Measurements from ENCODE around the gene DLEC1. TPM values are rescaled to one million over a fixed set of nuclear protein-coding genes. Genes with fewer than 3 reads are reported as not detected.
"Not testable (repeated sequence)": the region's sequence is repeated elsewhere in the genome, so short reads cannot be mapped to it uniquely, and the experiment has no call there.

Gene DLEC1
- polyA plus RNA-seq, 4 donors = 0.54 to 1.4 (median 0.85) TPM

DNA sequence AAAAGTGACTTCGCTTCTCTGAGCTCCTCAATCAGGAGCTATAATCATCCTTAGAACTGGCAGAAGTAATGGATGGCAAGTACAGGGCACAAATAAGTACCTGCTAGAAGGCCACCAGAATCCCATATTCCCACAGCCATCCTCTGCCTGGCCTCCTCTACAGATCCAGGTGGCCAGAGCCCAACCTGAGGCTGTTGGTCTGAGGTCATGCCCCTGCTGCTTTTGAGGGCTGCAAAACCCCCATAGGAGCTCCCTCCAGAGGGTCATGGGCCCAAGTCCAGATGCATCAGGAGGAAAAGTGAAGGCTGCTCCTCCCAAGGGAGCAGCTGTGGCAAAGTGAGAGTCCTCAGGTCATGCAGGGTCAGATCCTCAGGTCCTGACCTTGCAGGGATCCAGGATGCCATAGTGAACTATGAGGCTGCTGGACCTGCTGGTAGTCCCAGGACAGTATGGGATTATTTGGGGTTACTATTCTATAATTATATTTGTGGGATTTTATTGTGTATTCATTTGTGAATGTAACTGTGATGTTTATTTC lies 6.6 kb upstream of the DLEC1 start:
- DNase-seq (ENCODE audit: low read depth in 4 of 4, low spot score in 3 of 4) = no peak

- not testable (repeated sequence) for DNase-seq (ENCODE audit: low read depth in 4 of 4, low spot score in 3 of 4)
Measured at GRCh38 chr3:38033586-38033985, 5.4 kb upstream of the DLEC1 start.

DNA sequence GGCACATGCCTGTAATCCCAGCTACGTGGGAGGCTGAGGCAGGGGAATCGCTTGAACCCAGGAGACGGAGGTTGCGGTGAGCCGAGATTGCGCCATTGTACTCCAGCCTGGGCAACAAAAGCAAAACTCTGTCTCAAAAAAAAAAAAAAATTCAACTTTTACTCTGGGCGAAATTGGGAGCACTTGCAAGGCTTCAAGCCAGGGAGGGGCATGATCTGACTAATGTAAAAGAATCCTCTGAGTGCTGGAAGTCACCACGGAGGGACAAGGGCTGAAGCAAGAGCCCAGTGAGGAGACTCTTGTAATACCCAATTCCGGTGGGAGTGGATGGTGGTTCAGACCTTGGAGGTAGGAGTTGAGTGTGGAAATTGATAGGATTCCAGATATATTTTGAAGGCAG lies 4.7 kb upstream of the DLEC1 start:
- DNase-seq (ENCODE audit: low read depth in 4 of 4, low spot score in 3 of 4) = not testable (repeated sequence)

DNA sequence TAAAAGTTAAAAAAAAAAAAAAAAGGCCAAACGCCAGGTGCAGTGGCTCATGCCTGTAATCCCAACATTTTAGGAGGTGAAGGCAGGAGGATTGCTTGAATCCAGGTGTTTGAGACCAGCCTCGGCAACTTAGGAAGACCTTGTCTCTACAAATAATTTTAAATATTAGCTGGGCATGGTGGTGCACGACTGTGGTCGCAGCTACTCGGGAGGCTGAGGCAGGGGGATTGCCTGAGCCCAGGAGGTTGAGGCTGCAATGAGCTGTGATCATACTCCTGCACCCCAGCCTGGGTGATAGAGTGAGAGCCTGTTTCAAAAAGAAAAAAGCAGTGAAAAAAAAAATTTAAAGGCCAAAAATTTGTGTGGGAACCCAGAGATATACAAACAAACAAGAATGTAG lies 2.7 kb upstream of the DLEC1 start:
- DNase-seq (ENCODE audit: low read depth in 4 of 4, low spot score in 3 of 4) = no peak

- DNase-seq (ENCODE audit: low read depth in 4 of 4, low spot score in 3 of 4) = no peak
Measured at GRCh38 chr3:38036906-38037305, 2.1 kb upstream of the DLEC1 start.

GRCh38 chr3:38038447-38038911 lies 529 bp upstream of the DLEC1 start:
- no peak for DNase-seq (ENCODE audit: low read depth in 4 of 4, low spot score in 3 of 4)

GRCh38 chr3:38039899-38040261 lies 872 bp downstream of the DLEC1 start:
- no peak for DNase-seq (ENCODE audit: low read depth in 4 of 4, low spot score in 3 of 4)

DNA sequence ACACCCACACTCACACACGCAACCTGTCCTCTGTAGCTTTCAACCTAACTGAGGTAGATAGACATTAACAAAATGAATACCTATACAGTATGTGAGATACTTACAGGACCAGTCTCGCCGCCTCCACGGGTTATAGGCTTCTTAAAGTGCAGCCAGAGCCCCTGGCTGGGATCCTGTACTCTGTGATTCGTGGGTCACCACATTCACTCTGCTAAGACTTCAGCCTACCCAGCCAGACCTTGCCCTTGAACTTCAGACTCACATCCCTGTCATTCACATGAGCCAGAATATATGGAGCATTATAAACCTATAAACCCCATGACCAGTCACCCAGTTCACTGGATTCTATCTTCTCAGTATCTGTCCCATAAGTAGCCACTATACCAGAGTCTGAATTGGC lies 1.4 kb downstream of the DLEC1 start:
- no peak for DNase-seq (ENCODE audit: low read depth in 4 of 4, low spot score in 3 of 4)

- no peak for DNase-seq (ENCODE audit: low read depth in 4 of 4, low spot score in 3 of 4)
Measured at GRCh38 chr3:38043486-38043885, 4.5 kb downstream of the DLEC1 start.

DNA sequence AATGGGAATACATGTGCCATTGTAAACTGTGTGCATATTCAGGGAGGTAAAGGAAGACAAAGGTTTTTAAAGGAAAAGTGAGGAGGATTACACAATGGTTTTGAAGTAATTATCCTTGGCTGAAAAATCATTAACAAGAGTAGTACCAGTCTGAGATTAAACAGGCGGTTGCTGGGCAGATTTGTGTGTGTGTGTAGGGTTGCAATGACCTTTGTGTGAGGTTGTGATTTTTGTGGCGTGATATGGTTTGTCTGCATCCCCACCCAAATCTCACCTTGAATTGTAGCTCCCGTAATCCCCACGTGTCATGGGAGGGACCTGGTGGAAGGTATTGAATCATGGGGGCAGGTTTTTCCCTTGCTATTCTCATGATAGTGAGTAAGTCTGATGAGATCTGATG lies 7.0 kb downstream of the DLEC1 start:
- no peak for DNase-seq (ENCODE audit: low read depth in 4 of 4, low spot score in 3 of 4)

DNA sequence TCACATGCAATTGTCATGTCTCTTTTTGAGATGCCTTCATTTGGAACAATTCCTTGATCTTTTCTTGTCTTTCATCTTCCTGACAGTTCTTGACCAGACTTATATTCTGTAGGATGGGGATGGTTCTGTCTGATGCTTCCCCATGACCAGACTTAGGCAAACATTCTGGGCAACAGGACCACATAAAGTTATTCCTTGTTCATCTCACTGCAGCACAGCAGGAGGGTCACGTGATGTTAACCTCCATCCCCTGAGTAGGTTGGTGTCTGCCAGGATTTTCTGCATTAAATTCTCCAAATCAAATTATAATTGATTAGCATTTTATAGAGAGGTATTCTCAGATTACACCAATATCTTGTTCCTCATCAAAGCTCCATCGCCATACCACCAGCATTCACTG lies 7.8 kb downstream of the DLEC1 start:
- DNase-seq (ENCODE audit: low read depth in 4 of 4, low spot score in 3 of 4) = no peak

- DNase-seq (ENCODE audit: low read depth in 4 of 4, low spot score in 3 of 4) = no peak
Measured at GRCh38 chr3:38047896-38048295, 8.9 kb downstream of the DLEC1 start.

DNA sequence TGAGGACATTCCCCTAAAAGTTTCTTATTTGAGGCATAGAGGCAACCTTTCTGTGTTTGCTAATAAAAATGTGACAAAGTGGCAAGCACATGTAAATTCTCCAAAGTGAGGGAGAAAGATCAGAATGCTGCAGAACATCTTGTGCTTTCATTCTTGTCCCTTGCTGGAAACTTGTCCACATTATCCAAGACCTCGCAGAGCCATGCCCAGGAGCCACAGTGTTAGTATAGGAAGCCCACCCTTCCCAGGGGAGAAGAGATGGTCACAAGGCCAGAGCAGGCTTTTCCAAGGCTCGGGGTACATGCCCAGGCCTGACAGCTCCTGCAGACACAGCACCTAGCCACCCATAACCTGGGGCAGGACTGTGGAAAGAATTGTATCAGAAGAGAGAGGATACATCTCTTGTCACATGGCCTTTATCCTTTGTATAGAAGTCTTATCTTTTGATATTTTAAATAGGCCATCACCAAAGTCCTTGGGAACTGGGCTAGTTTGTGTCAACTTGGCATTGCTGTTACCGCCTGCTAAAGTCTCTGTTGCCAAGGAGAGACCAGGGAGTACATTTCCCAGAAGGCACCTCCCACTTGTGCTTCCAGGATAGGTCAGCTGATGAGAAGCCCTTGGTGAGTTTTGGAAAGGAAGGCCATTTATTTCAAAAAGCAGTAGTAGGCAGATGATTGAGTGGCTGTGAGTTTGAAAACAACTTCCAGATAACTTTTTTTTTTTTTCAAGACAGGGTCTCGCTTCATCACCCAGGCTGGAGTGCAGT lies 10.5 kb downstream of the DLEC1 start:
- no peak for DNase-seq (ENCODE audit: low read depth in 4 of 4, low spot score in 3 of 4)

GRCh38 chr3:38051131-38051530 lies 12.1 kb downstream of the DLEC1 start:
- no peak for DNase-seq (ENCODE audit: low read depth in 4 of 4, low spot score in 3 of 4)

- not testable (repeated sequence) for DNase-seq (ENCODE audit: low read depth in 4 of 4, low spot score in 3 of 4)
Measured at GRCh38 chr3:38053286-38053685, 14.3 kb downstream of the DLEC1 start.

DNA sequence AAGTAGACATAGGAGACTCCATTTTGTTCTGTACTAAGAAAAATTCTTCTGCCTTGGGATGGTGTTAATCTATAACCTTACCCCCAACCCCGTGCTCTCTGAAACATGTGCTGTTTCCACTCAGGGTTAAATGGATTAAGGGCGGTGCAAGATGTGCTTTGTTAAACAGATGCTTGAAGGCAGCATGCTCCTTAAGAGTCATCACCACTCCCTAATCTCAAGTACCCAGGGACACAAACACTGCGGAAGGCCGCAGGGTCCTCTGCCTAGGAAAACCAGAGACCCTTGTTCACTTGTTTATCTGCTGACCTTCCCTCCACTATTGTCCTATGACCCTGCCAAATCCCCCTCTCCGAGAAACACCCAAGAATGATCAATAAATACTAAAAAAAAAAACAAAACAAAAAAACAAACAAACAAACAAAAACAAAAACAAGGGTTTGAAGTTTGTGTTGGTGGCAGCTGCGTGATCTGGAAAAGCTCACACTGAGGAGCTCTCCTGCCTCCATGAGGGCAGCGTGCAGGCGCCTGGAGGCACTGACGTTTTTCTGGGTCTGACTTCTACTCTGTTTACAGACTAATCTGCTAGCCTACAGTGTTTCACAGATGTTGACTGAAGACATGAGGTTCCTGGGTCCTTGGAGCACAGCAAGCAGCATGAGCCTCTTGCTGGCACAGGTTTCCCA lies 14.9 kb downstream of the DLEC1 start:
- not testable (repeated sequence) for DNase-seq (ENCODE audit: low read depth in 4 of 4, low spot score in 3 of 4)

GRCh38 chr3:38054499-38055001 lies 15.5 kb downstream of the DLEC1 start:
- no peak for DNase-seq (ENCODE audit: low read depth in 4 of 4, low spot score in 3 of 4)

DNA sequence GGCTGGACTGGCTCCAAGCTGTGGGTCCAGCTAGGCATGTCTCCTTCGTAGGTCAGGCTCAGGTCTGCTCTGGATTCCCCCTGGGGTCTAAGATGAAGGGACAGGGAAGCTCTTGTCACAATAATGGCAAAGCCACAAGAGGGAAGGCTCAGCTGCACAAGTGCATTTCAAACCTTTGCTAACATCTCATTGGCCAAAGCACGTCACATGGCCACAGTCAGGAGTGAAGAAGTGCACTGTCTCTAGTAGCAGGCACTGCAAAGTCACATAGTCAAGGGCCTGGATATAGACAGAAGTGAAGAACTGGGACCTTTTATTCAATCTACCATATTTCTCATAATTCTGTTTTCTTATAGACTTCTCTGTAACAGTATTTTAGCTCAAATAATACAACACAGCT lies 20.1 kb downstream of the DLEC1 start:
- DNase-seq (ENCODE audit: low read depth in 4 of 4, low spot score in 3 of 4) = no peak

DNA sequence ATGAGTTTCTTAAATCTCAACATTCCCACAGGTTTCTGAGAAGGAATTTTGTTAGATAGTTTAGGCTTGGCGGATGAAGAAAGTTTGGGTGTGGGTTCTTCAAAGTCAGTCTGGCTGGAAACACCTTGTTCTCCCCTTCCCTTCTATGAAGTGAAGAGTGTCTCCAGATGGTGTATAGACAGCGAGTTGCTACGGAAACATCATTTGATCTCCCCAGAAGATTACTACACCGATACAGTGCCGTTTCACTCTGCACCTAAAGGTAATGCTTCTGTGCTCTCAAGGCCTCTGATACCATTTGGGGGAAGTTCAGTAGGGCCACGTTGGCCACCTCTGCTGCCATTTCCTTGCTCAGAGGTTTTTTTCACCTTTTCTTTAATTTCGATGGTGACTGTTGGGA lies 20.6 kb downstream of the DLEC1 start:
- DNase-seq (ENCODE audit: low read depth in 4 of 4, low spot score in 3 of 4) = no peak

DNA sequence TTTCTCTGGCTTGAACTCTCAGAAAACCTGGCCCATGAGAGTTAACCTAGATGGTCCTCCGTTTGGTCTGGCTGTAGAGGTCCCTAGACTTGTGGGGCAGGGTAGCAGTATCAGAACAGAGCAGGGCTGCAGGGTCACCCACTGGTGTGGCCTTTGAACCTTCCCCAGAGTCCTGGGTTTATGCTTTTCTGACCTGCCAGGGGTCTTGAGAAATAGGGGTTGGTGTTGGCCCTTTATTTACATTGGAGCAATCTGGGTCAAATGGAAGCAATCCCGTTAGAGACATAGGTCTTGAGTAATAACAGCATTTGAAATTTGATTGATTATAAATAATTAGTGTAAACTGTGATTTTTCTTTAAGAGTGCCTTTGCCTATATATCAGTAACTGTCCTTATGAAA lies 23.8 kb downstream of the DLEC1 start:
- DNase-seq (ENCODE audit: low read depth in 4 of 4, low spot score in 3 of 4) = no peak

DNA sequence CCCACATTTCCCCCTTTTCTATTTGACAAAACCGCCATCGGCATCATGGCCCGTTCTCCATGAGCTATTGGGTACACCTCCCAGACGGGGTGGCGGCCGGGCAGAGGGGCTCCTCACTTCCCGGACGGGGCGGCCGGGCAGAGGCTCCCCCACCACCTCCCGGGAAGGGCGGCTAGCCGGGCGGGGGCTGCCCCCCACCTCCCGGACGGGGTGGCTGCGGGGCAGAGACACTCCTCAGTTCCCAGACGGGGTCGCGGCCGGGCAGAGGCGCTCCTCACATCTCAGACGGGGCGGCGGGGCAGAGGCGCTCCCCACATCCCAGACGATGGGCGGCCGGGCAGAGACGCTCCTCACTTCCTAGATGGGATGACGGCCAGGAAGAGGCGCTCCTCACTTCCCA lies 25.4 kb downstream of the DLEC1 start:
- not testable (repeated sequence) for DNase-seq (ENCODE audit: low read depth in 4 of 4, low spot score in 3 of 4)

Measured in right renal pelvis (tissue), 4 donors.